AG08396 (cell line): ENCODE data around the gene RFX4.

Experiments used
- DNase-seq: peaks from one replicate; pipeline ENCODE4 v3.0.0; 2012; ENCODE audit warnings: low spot score, mixed read lengths

RFX4 gene

GRCh38 chr12:106732890-106733289, 150.1 kb downstream of the RFX4 start:
- DNase-seq = no peak

GRCh38 chr12:106733660-106734059, 150.9 kb downstream of the RFX4 start:
- no peak for DNase-seq

GRCh38 chr12:106736051-106736957, 153.5 kb downstream of the RFX4 start:
- DNase-seq = no peak

- DNase-seq = no peak
Measured at GRCh38 chr12:106739318-106739717, 156.5 kb downstream of the RFX4 start.

- DNase-seq = peak; percentile 31
Measured at GRCh38 chr12:106739815-106740530, 157.2 kb downstream of the RFX4 start.

- no peak for DNase-seq
Measured at GRCh38 chr12:106740818-106741217, 158.0 kb downstream of the RFX4 start.

GRCh38 chr12:106741247-106741646, 158.4 kb downstream of the RFX4 start:
- no peak for DNase-seq

GRCh38 chr12:106743270-106743988, 160.6 kb downstream of the RFX4 start:
- DNase-seq = no peak

GRCh38 chr12:106744600-106744999, 161.8 kb downstream of the RFX4 start:
- no peak for DNase-seq

- DNase-seq = no peak
Measured at GRCh38 chr12:106745181-106745745, 162.5 kb downstream of the RFX4 start.

GRCh38 chr12:106747973-106748436, 165.2 kb downstream of the RFX4 start:
- no peak for DNase-seq

GRCh38 chr12:106750524-106750923, 167.7 kb downstream of the RFX4 start:
- no peak for DNase-seq

- DNase-seq = no peak
Measured at GRCh38 chr12:106753526-106753925, 170.7 kb downstream of the RFX4 start.

GRCh38 chr12:106754331-106754730, 171.5 kb downstream of the RFX4 start:
- DNase-seq = no peak

GRCh38 chr12:106757623-106758348, 175.0 kb downstream of the RFX4 start:
- no peak for DNase-seq

- DNase-seq = no peak
Measured at GRCh38 chr12:106758349-106759110, 175.7 kb downstream of the RFX4 start.

- DNase-seq = no peak
Measured at GRCh38 chr12:106759526-106760183, 176.9 kb downstream of the RFX4 start.

- DNase-seq = no peak
Measured at GRCh38 chr12:106760184-106760531, 177.4 kb downstream of the RFX4 start.

GRCh38 chr12:106764220-106764619, 181.4 kb downstream of the RFX4 start:
- no peak for DNase-seq

- DNase-seq = no peak
Measured at GRCh38 chr12:106764738-106765137, 181.9 kb downstream of the RFX4 start.
